Trophoblast cell (in vitro differentiated cells and primary cell): ENCODE measurements around the gene ABL2.

ENCODE experiments used
- DNase-seq, 2 donors: peaks; one replicate each; pipeline ENCODE4 v3.0.0-alpha.2; 2016
- H2AFZ ChIP-seq: 2 replicates; pipeline ENCODE4 v1.6.1; 2013; ENCODE audit warnings: low read length, moderate library complexity, mild to moderate bottlenecking; ENCODE audit not compliant: insufficient read depth, poor library complexity
- H2AK5ac ChIP-seq: 2 replicates; pipeline ENCODE4 v1.6.1; 2013; ENCODE audit warnings: mild to moderate bottlenecking, low read length
- H2BK120ac ChIP-seq: 2 replicates; pipeline ENCODE4 v1.6.1; 2013; ENCODE audit warnings: low read length, mild to moderate bottlenecking, moderate library complexity; ENCODE audit not compliant: insufficient read depth, poor library complexity
- H2BK12ac ChIP-seq: 2 replicates; pipeline ENCODE4 v1.6.1; 2013; ENCODE audit warnings: mild to moderate bottlenecking, low read length, moderate library complexity
- H2BK5ac ChIP-seq: 2 replicates; pipeline ENCODE4 v1.6.1; 2013; ENCODE audit warnings: low read length, low read depth, moderate library complexity, mild to moderate bottlenecking; ENCODE audit not compliant: poor library complexity
- H3K14ac ChIP-seq: 2 replicates; pipeline ENCODE4 v1.6.1; 2013; ENCODE audit warnings: mild to moderate bottlenecking, low read length
- H3K18ac ChIP-seq: 2 replicates; pipeline ENCODE4 v1.6.1; 2013; ENCODE audit warnings: mild to moderate bottlenecking, low read length
- H3K23ac ChIP-seq: 2 replicates; pipeline ENCODE4 v1.6.1; 2013; ENCODE audit warnings: low read length
- H3K27ac ChIP-seq: 2 replicates; pipeline ENCODE4 v1.5.1; 2013; ENCODE audit warnings: low read depth, mild to moderate bottlenecking, inconsistent platforms, low read length, moderate library complexity
- H3K27me3 ChIP-seq: 2 replicates; pipeline ENCODE4 v1.6.1; 2013; ENCODE audit warnings: inconsistent platforms, mild to moderate bottlenecking, low read length, moderate library complexity; ENCODE audit not compliant: insufficient read depth
- H3K36me3 ChIP-seq, 2 experiments: 1 replicate in 1 of 2; 2 replicates in 1 of 2; pipeline ENCODE4 v1.6.1; 2013; ENCODE audit warnings: low read length in 2 of 2, mild to moderate bottlenecking in 2 of 2, moderate library complexity in 1 of 2; ENCODE audit not compliant: insufficient read depth in 2 of 2, control insufficient read depth in 1 of 2
- H3K4ac ChIP-seq: 2 replicates; pipeline ENCODE4 v1.6.1; 2013; ENCODE audit warnings: low read depth, mild to moderate bottlenecking, low read length, moderate library complexity
- H3K4me1 ChIP-seq, 2 experiments: 1 replicate in 1 of 2; 2 replicates in 1 of 2; pipeline ENCODE4 v1.6.1; 2013; ENCODE audit warnings: low read length in 2 of 2, mild to moderate bottlenecking in 2 of 2, moderate library complexity in 1 of 2; ENCODE audit not compliant: insufficient read depth in 2 of 2, control insufficient read depth in 1 of 2
- H3K4me2 ChIP-seq: 2 replicates; pipeline ENCODE4 v1.6.1; 2013; ENCODE audit warnings: inconsistent platforms, mild to moderate bottlenecking, low read length, moderate library complexity
- H3K4me3 ChIP-seq: 2 replicates; pipeline ENCODE4 v1.5.1; 2013; ENCODE audit warnings: mild to moderate bottlenecking, low read depth, low read length, inconsistent platforms
- H3K79me1 ChIP-seq: one replicate; pipeline ENCODE4 v1.6.1; 2013; ENCODE audit warnings: low read length
- H3K79me2 ChIP-seq: 2 replicates; pipeline ENCODE4 v1.6.1; 2013; ENCODE audit warnings: low read length, mild to moderate bottlenecking; ENCODE audit not compliant: control insufficient read depth, insufficient read depth, poor library complexity
- H3K9ac ChIP-seq: 2 replicates; pipeline ENCODE4 v1.6.1; 2013; ENCODE audit warnings: mild to moderate bottlenecking, low read length
- H3K9me3 ChIP-seq: 2 replicates; pipeline ENCODE4 v1.6.1; 2013; ENCODE audit warnings: low read depth, mild to moderate bottlenecking, control low read depth, inconsistent platforms, low read length; ENCODE audit not compliant: insufficient read depth
- H4K12ac ChIP-seq: 2 replicates; pipeline ENCODE4 v1.6.1; 2013; ENCODE audit warnings: low read depth, mild to moderate bottlenecking, low read length, moderate library complexity
- H4K8ac ChIP-seq: 2 replicates; pipeline ENCODE4 v1.6.1; 2013; ENCODE audit warnings: low read depth, mild to moderate bottlenecking, low read length, moderate library complexity
- H4K91ac ChIP-seq: one replicate; pipeline ENCODE4 v1.6.1; 2013; ENCODE audit warnings: low read depth, mild to moderate bottlenecking, low read length, moderate library complexity
- WGBS: extraction: QIAGEN DNeasy Blood & Tissue Kit; methylation state at CpG from one replicate; pipeline ENCODE4 v1.1.7; 2013; ENCODE audit warnings: missing lambda C conversion rate; ENCODE audit not compliant: insufficient read length, insufficient coverage; ENCODE audit errors: extremely low coverage; 5-methylcytosine and 5-hydroxymethylcytosine counted together

ABL2 gene

DNA sequence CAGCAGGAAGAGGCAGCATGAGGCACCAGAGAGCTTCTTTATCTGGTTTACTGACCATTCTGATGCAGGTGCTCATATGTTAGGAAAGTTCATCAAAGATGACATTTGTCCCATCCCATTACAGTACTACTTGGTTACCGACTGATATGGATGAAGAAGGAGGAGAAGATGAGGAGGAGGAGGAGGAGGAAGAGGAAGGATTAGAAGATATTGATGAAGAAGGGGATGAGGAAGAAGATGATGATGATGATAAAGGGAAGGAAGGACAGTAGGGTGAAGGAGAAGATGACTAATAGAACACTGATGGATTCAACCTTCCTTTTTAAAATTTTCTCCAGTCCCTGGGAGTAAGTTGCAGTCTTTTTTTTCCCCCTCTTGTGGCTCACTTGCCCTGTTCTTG is 45.1 kb downstream of the ABL2 start:
- Histone ChIP-seq H3K9ac (no peak overlapping the region), H2BK120ac (no peak overlapping the region), H2BK5ac (no peak overlapping the region), H3K4ac (no peak overlapping the region), H3K23ac (no peak overlapping the region), H3K14ac (no peak overlapping the region), H2BK12ac (no peak overlapping the region), H2AK5ac (no peak overlapping the region), H4K8ac (no peak overlapping the region), H3K4me1 (no peaks in the 10 kb centered on the region), H3K36me3 (no peaks in the 10 kb centered on the region), H3K27me3 (no peaks in the 10 kb centered on the region), H3K9me3 (no peaks in the 10 kb centered on the region), H2AFZ (no peak overlapping the region), H4K91ac (no peak overlapping the region), H3K27ac (no peak overlapping the region), H3K79me1 (no peaks in the 10 kb centered on the region), H3K4me2 (no peak overlapping the region), H4K12ac (no peak overlapping the region), H3K18ac (no peak overlapping the region), H3K79me2 (no peaks in the 10 kb centered on the region), H3K4me3 (no peak overlapping the region)
- no peak for DNase-seq
- no CpG with 5 or more reads among the region's 1 CpG for WGBS

DNA sequence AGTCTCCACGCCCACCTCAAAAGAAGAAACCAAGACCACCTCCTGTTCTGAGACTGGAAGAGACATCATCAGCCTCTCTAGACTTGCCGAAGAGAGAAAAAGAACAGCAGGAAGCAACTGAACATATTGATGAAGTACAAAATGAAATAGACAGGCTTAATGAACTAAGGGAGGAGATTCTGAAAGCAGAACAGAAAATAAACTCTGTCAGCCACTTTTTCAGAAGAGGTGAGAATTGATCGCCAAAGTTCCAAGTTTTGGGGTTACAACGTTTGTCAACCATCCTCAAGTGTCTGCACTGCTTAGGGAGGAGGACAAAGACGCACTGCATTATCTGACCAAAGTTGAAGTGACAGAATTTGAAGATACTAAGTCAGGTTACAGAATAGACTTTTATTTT is 45.6 kb downstream of the ABL2 start:
- no peak overlapping the region for H2BK120ac ChIP-seq
- WGBS = no CpG with 5 or more reads among the region's 5 CpGs

DNA sequence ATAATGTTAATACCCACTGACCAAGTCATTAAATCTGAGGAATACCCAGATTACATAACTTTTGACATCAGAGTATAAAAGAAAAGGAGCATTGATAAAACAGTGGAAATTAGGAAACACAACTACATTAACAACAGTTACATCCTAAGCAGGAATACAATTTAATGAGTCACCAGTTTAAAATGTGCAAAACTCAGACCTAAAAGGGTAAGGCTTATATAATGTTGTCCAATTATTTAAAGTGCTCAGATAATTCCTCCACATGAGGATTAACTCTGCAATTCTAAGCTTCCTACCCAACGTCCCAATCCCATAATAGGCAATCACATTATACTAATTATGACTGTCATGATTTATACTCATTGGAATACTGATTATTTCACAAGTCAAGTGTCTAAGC is 50.5 kb downstream of the ABL2 start:
- H3K23ac ChIP-seq = no peak overlapping the region
- no peak overlapping the region for H4K91ac ChIP-seq
- H3K4ac ChIP-seq = no peak overlapping the region
- WGBS = no CpG with 5 or more reads among the region's 1 CpG
- no peak overlapping the region for H3K27ac ChIP-seq
- DNase-seq = peak in 1 of 2 donors; percentile 39
- H2BK5ac ChIP-seq = no peak overlapping the region
- H3K4me3 ChIP-seq = no peak overlapping the region
- no peak overlapping the region for H3K4me2 ChIP-seq
- no peak overlapping the region for H3K9ac ChIP-seq
- no peak overlapping the region for H3K18ac ChIP-seq
- H3K4me1 ChIP-seq = peaks cover 4 to 5% of the 10 kb centered on the region in 2 experiments
- H2BK12ac ChIP-seq = no peak overlapping the region
- H2AK5ac ChIP-seq = no peak overlapping the region
- H4K8ac ChIP-seq = no peak overlapping the region
- H3K9me3 ChIP-seq = no peaks in the 10 kb centered on the region
- no peak overlapping the region for H2AFZ ChIP-seq
- H2BK120ac ChIP-seq = no peak overlapping the region
- no peak overlapping the region for H3K14ac ChIP-seq
- H3K79me2 ChIP-seq = no peaks in the 10 kb centered on the region
- H3K79me1 ChIP-seq = no peaks in the 10 kb centered on the region
- no peak overlapping the region for H4K12ac ChIP-seq
- H3K27me3 ChIP-seq = no peaks in the 10 kb centered on the region
- no peaks in the 10 kb centered on the region for H3K36me3 ChIP-seq

More for the DNA sequence above, 45.6 kb downstream of the ABL2 start:
- Histone ChIP-seq H2AFZ (no peak overlapping the region), H3K79me2 (no peaks in the 10 kb centered on the region), H3K79me1 (no peaks in the 10 kb centered on the region), H3K14ac (no peak overlapping the region), H3K18ac (no peak overlapping the region), H2BK12ac (no peak overlapping the region), H4K8ac (no peak overlapping the region), H3K4me2 (no peak overlapping the region), H3K36me3 (no peaks in the 10 kb centered on the region), H3K27me3 (no peaks in the 10 kb centered on the region), H4K91ac (no peak overlapping the region), H3K9me3 (no peaks in the 10 kb centered on the region), H3K4ac (no peak overlapping the region), H2BK5ac (no peak overlapping the region), H2AK5ac (no peak overlapping the region), H4K12ac (no peak overlapping the region), H3K4me1 (no peaks in the 10 kb centered on the region), H3K23ac (no peak overlapping the region), H3K4me3 (no peak overlapping the region), H3K27ac (no peak overlapping the region), H3K9ac (no peak overlapping the region)
- DNase-seq = no peak

DNA sequence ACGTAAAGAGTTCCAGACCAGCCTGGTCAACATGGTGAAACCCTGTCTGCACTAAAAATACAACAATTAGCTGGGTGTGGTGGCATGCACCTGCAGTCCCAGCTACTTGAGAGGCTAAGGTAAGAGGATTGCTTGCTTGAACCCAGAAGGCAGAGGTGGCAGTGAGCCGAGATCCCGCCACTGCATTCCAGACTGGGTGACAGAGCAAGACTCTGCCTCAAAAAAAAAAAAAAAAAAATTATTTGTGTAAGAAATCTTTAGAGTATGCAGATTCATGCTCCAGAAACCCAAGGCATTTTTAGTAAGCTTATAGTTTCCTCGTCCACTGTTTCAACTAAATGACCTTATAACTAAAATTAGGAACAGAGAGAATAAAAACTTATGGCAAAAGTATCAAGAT is 51.3 kb downstream of the ABL2 start:
- Histone ChIP-seq H4K91ac (no peak overlapping the region), H4K12ac (no peak overlapping the region), H3K36me3 (no peaks in the 10 kb centered on the region), H2AK5ac (no peak overlapping the region), H2BK5ac (no peak overlapping the region), H3K9ac (no peak overlapping the region), H3K23ac (no peak overlapping the region), H3K4ac (no peak overlapping the region), H3K4me1 (peaks cover 4 to 5% of the 10 kb centered on the region in 2 experiments), H3K27me3 (no peaks in the 10 kb centered on the region), H2BK120ac (no peak overlapping the region), H3K9me3 (no peaks in the 10 kb centered on the region), H3K27ac (no peak overlapping the region), H3K14ac (no peak overlapping the region), H2AFZ (no peak overlapping the region), H3K79me2 (no peaks in the 10 kb centered on the region), H2BK12ac (no peak overlapping the region), H3K4me3 (no peak overlapping the region), H4K8ac (no peak overlapping the region), H3K18ac (no peak overlapping the region), H3K79me1 (no peaks in the 10 kb centered on the region), H3K4me2 (no peak overlapping the region)
- WGBS = no CpG with 5 or more reads among the region's 4 CpGs
- no peak for DNase-seq
